HG03103 (cell line): ENCODE results near the gene CCDC12.

Source experiments
- ATAC-seq: cut with Tn5 transposase; IDR thresholded peaks from one replicate; pipeline ENCODE4 v1.9.1; 2021; ENCODE audit warnings: low read depth; ENCODE audit not compliant: unreplicated experiment

CCDC12 gene

DNA sequence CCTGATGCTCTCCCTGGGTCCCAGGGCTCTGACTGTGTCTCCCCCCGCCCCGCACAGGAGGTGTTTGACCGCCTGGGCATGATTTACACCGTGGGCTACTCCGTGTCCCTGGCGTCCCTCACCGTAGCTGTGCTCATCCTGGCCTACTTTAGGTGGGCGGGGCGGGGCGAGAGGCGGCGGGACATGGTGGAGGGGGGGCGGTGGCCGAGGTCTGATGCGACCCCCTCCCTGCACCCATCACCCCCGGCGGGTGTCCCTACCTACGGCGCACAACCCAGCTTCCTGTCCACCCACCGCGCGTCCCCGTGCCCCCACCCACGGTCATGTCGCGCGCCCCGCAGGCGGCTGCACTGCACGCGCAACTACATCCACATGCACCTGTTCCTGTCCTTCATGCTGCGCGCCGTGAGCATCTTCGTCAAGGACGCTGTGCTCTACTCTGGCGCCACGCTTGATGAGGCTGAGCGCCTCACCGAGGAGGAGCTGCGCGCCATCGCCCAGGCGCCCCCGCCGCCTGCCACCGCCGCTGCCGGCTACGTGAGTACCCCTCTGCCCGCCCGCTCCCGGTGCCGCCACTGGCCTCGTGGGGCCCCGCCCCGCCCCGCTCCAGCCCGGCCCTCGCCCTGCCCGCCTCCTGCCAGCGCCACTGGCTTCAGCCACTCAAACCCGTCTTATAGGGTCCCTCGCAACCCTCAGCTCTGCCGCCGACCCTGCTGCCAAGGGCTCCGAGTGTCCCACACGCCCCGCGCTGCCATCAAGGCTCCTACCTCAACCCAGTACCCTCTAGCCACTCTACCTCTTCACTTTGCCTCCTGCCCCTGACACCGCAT is 78.0 kb downstream of the CCDC12 start:
- ATAC-seq, result no peak

DNA sequence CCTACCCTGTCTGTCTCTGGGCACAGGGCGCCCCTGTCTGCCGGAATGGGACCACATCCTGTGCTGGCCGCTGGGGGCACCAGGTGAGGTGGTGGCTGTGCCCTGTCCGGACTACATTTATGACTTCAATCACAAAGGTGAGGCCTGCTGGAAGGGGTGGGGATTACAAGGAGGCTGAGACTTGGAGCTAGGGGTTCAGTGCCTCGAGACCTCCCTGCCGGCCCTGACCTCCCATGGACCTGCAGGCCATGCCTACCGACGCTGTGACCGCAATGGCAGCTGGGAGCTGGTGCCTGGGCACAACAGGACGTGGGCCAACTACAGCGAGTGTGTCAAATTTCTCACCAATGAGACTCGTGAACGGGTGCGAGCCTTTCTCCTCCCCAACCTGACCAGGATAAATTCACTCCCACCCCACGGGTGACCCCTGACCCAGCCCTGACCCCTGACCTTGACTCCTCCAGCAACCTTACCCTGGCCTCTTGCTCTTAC is 78.7 kb downstream of the CCDC12 start:
- ATAC-seq, result no peak

DNA sequence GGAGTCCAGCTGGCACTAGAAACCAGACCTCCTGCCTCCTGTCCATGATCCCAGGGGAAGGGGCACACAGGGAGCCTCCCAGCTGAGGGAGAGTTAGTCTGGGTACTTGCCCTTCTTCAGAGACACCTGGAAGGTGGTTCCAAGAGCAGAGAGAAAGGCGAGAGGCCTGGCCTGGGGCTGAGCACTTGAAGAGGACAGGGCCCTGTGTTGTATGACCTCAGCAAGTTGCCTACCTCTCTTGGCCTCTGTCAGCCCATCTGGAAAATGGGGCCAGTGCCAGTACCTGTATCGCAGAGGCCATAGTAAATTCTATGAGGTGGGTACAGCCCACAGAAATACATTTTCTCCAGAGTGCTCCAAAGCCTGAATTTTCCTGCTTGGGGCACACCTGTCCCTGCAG is 79.5 kb downstream of the CCDC12 start:
- ATAC-seq, result no peak

DNA sequence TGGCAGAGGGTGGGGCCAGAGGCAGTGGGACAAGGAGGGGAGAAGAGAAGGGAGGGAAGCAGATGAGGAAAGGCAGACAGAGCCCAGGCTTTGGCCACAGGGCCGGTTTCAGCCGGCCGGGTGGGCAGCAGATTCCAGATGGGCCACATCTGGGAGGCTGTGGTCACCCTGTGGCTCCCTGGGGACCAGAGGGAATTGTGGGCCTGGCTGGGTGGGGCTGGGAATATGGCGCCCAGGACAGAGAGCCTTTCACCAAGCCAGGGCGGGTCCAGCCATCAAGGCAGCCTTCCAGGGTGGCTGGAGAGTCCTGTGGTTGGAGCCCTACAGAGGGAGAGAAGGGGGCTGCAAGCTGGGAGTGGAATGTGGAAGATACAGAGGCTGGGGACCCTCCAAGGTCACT is 80.2 kb downstream of the CCDC12 start:
- no peak for ATAC-seq

DNA sequence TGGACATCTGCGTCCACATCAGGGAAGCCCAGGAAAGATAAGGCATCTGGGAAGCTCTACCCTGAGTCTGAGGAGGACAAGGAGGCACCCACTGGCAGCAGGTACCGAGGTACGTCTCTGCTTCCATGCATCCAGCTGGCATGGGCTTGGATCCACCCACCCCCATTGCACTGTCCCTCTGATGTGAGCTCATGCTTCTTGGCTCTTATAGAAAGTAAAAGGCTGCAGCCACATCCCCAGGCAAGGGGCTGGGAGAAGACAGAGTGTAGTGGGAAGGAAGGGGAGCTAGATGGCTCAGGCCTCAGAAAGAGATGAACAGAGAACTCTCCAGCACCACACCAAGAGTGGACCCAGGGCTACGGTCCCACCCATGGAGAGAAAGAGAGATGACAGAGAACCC is 80.8 kb downstream of the CCDC12 start:
- ATAC-seq, result no peak

DNA sequence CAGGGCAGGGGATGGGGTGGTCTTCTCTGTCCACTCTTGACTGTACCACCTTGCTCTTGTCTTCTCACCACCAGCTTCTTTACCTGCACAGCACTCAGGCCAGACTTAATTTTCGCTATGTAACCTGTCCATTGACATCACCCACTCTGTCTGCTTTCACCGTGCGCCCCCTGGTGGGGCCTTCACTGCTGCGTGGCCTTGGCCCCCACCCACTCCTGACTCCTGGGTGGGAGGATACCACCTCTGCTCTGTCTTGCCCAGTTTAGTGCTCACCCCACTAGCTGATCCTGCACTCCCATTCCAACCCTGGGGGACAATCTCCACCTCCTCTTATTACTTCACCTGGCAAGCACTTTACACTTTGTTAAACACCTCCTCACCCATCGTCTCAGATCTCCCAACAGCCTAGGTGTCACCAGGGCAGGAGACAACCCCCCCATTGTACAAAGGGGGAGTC is 81.3 kb downstream of the CCDC12 start:
- ATAC-seq, result no peak

DNA sequence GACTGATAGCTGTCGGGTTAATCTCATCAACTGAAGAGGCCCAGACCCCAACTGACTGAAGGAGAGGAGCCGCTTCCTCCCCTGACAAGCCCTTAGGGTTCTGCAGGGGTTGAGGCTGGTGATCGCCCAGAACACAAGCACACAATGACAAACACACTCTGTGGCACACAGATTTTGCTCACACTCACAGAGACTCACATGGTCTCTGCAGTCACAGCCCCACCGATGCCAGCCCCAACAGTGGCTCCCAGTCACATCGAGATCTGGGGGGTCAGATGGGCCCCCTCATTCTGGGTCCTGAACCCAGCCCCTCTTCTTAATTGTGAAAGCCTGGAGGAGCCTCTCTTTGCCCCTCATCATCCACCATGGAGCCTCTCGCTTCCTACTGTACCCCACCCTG is 82.3 kb downstream of the CCDC12 start:
- ATAC-seq, result no peak

DNA sequence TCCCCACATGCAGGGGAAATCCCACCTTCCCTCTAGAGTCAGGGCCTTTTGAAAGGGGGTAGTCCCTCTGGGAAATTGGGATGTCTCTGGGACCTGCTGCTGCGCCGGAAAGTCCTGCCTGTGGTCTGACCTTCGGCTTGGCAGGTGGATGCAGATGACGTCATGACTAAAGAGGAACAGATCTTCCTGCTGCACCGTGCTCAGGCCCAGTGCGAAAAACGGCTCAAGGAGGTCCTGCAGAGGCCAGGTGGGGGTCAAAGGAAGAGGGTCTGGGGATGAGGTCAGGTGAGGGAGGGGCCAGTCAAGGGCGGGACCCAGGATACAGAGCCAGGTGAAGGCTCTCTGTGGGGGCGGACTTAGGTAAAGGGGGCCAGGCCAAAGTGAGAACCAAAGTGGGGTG is 82.8 kb downstream of the CCDC12 start:
- ATAC-seq, result no peak

DNA sequence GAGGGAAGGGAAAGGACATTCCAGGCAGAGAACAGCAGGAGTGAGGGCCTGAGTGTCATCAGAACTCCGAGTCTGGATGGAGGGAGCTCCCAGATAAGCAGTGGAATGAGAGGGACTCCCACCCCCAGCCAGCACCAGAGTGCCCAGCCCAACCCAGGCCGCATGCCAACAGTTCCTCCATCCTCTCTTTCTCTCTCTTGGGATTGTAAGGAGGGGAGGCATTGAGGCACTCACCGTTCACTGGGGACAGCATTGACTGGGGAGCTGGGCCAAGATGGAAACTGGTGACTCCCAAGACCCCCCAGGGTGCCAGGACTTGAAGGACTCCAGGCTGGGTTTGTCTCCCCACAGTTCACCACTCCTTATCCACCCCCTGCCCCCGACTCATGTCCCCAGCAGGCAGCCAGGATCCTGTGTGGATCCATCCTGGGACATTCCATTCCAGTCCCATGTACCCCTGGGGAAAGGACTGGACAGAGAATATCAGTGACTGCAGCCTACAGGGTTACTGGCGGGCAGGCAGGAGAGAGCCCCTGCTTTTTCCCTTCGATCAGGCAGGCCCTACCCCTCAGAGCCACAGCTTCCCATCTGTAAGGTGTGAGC is 83.3 kb downstream of the CCDC12 start:
- ATAC-seq, result no peak

DNA sequence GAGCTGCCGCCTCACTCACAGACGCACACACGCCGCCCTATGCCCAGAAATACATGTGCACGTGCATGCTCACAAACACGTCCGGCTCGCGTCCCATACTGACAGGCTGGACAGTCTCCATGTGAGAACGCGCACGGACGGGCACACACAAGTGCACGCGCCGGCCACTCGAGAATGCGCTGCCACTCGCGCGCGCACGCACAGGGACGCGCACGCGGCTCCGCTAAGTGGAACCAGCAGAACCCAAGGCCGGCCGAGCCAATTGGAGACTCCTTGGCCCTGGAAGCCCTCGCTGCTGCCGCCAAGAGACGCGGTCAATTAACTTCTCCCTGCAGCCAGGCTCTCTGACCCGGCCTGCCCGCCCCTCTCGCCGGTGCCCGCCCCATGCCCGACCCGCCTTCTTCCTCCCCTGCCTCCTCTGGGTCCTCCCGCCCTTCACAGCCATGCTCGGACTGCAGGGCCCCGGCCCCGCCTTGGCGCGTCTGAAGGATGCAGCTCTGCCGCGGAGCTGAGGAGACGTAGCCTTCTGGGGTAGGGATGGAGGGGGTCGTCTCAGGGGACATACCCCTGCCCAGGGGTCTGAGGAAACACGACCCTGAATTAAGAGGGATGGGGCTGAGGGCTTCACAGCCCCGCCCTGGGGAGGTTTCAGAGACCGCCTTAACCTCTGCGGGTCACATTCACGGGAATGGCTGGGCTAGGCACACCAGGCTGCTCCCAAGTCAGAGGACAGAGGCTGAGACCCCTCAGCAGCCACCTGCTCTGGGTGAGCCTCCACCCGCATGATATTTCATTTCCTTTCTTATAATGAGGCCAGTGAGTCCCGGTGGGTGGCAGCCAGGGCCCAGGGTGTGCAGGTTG is 84.0 kb downstream of the CCDC12 start:
- ATAC-seq, result no peak

DNA sequence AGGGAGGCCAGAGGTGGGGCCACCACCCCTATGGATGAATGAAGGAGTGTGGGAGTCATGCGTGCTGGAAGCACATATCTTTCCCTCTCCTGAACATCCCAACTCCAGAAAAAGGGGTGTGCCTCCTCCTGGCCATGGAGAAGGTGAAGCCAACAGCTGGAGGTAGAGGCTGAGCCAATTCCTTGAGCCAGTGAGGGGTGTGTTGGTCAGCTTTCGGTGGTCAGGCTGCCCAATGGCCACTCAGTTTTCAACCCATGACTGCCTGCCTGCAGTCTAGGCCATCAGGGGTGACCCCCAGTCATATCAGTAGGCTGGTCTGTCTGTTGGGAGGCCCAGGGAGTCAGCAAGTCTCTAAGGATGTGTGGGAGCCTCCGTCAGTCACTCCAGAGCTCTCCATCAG is 85.4 kb downstream of the CCDC12 start:
- ATAC-seq, result no peak

DNA sequence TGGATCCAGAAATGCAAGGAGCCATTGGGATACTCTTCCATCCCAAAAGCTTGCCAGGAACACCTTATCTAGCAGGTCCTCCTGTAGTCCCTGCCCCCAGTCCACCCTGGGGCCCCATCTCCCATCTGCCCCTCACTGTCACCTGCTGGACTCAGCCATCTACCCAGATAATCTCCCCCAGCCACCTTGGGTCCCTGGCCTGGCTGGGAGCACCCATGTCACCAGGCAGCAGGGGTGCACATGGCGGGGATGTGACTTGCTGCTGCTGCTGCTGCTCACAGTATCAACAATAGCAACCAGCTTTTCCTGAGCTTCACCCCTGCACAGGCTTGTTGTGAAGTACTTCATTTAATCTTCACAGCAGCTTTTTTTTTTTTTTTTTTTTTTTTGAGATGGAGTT is 86.4 kb downstream of the CCDC12 start:
- ATAC-seq, result no peak

DNA sequence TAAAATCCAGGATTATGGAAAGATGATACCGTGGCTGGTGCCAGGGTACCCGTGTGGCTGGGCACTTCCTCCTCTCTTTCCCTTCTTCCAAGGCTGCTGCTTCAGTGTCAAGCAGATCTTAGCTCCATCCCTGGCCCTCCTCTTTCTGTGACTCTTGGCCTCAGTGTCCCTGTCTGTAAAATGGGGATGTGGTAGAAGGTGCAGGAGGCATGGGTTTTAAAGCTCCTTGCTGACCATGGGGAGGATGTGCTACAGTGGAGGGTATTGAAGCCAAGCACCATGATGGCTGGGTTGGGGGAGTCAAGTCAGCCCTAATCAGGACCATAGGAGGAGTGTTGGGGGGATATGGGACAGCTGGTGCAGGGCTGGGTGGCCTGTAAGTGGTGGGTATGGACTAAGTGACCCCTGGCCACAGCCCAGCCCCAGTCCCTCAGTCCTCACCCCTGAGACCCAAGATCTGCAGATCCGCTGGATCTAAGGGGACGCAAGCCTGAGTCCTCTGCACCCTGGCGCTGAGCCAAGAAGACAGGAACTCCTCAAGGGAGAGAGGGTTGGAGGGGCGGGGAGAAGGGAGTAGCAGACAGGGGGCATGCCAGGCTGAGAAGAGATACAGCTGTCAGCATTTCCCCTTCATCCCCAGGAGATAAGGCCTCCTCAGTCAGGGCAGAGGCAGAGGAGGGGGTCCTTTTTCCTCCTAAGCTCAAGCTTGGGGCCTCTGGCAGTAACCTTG is 87.0 kb downstream of the CCDC12 start:
- no peak for ATAC-seq

DNA sequence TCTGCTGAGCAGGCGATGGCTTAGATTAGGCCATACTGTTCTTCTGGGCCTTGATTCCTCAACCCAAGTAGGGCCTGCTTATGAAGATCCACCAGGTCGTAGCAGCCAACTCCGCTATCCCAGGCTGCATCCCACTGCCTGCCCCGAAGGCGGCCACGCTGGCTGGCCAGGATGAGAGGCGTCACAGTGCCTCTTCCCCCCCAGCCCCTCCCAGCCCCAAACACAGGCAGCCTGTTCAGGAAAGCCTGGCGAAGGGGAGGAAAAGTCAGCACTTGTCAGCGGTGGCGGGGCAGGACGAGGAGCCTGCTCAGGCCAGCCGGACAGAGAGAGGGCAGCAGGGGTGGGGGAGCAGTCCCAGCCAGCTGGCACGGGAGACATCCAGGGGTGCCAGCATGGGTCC is 87.8 kb downstream of the CCDC12 start:
- no peak for ATAC-seq

DNA sequence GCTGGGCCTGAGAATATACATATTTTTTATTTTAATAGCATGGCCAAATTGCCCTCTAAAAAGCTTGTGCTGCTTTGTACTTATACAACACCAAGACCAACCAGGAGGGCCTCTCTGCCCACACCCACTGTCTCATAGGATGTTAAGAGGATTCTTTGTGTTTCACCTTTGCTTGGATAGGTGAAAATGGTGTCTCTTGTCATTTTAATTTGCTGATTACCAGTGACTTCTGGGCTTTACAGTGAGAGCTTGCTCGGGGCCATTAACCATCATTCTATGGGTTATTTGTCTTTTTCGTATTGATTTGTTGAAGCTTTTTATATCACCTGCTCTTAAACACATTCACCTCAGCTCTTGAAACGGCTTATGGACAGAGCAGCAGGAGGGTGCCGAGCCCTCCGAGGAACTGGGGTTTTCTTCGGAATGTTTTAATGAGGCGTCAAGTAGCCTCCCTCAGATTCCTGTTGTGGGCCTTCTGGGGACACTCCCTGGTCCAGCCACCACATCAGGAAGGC is 88.5 kb downstream of the CCDC12 start:
- no peak for ATAC-seq

DNA sequence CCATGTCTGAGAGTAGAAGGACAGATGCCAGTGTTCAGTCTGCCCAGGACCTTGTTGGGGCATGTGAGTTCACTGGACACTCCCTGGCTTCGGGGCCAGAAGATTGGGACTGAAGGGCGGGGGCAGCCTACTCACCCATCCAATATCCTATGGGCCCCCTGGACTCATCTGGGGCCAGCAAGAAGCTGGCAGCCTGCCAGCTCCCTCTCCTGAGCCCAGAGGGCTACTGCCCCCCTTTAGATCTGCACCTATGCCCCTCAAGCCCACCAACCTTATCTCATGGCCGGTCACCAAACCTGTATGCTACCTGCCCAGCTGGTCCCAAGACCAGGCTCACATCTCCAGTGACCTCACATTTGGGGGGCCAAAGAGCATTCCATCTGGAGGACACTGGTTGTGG is 90.9 kb downstream of the CCDC12 start:
- no peak for ATAC-seq

DNA sequence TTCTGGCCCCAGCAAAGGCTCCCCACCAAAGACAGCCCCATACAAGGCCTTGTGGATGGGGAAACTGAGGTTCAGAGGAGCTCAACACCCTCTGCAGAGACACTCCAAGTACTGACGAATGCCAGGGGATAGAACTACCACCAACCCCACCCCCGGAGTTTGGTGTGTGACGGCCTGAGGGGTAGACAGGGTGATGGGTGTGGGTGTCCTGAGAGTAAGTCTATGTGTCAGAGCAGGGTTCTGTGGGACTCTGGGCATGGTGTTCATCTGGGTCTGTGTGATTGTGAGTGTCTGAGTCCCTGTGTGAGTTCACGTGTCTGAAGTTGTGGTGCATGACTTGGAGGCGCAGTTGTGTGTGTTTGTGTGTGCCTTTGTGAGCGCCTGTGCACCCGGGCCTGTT is 91.6 kb downstream of the CCDC12 start:
- ATAC-seq, result no peak

DNA sequence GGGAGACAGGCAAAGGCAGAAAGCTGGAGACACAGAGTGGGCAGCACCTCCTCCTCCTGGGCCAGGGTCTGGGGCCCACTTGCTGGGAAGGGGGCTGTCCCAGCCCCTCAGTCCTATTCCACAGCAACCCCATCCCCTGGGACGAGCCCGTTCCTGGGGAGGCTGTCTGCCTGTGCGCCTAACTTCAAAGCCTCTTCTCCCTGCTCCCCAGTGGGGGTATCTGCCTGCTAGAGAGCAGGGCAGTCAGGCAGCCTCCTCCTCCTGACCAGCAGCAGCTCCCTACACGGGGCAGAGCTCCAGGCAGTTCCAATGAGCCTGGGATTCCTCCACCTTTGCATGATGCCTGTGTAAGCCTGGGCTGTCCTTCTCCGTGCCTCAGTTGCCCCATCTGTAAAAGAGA is 92.1 kb downstream of the CCDC12 start:
- no peak for ATAC-seq

DNA sequence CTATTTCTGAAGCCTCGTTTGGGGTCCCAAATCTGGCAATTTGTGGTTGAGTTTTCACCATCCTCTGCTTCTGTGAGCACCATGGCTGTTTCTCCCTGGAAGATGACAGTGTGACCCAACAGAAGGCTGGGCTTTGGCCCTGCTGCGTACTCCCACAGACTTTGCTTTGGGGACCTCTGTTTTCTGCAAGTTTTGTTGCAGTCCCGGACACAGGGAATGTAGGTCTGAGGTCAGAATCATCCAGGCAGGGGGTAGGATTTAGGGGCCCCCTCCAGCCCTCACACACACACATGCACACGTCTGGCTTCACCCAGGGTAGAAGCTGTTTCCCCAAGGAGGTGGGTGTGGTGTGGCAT is 92.7 kb downstream of the CCDC12 start:
- no peak for ATAC-seq

DNA sequence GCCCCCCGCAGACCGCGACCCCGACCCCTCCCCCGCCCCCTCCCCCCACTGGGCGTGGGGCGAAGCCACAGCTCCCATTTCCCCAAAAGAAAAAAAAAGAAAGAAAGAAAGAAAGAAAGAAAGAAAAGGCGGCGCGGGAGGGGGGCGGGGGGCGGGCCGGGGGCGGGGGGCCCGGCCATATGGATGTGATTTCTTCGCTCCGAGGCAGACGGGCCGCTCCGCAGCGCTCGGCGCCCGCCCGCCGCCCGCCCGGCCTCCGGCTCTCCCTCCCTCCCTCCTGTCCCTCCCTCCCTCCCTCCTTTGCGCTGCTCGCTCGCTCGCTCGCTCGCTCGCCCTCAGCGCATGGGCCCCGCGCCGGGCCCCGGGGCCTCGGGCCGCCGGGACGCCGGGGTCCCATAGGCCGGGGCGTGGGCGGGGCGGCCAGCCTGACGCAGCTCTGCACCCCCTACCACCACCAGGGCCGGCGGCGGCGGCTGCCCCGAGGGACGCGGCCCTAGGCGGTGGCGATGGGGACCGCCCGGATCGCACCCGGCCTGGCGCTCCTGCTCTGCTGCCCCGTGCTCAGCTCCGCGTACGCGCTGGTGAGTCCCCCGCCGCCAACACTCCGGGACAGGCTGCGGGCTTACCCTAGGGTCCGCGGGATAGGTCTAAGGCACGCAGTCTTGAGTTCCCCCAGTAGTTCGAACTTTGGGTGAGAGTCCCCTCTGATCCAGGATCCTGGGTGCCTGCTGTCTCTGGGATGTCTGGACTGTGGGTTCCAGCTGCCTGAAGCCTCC is 93.3 kb downstream of the CCDC12 start:
- no peak for ATAC-seq
